ENCODE results near the gene ZBED1. TPM values are rescaled to one million over a fixed set of nuclear protein-coding genes. Genes with fewer than 3 reads are reported as not detected.
"Not testable (repeated sequence)": the region's sequence is repeated elsewhere in the genome, so short reads cannot be mapped to it uniquely, and the experiment has no call there.

The ZBED1 gene
- total and polyA plus RNA-seq, 3 experiments from 2014 or later, result 28.0 to 41.9 (median 30.0) TPM

DNA sequence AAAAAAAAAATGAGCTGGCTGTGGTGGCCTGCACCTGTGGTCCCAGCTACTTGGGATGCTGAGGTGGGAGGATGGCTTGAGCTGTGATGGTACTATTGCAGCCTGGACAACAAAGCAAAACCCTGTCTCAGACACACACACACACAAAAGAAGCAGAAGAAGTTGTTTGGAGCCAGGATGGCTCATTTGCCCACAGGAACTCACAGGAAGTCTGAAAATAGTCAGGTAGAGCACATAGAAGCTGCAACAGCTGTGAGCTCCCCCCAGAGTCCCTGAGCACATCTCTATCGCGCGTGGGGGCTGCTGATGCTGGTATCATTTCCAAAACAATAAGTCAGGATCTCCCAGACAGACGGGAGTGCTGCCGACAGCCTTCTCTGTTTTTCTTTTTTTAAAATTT is 13.4 kb upstream of the ZBED1 start:
- H3K27ac ChIP-seq (ENCODE audit: low read depth, low read length), result no peak overlapping the region
- no peak overlapping the region for H3K4me3 Mint-ChIP-seq
- H3K4me1 ChIP-seq (ENCODE audit: insufficient read depth, low read length), result no peaks in the 10 kb centered on the region
- no peaks in the 10 kb centered on the region for H3K9me3 Mint-ChIP-seq
- no peak for DNase-seq
- H3K36me3 ChIP-seq (ENCODE audit: insufficient read depth, low read length), result no peaks in the 10 kb centered on the region
- ChIA-PET CTCF (no interaction called here), POLR2A (no interaction called here)
- H3K4me1 Mint-ChIP-seq, result peaks cover 0 to 5% (median 3%) of the 10 kb centered on the region in 3 donors
- H3K27ac Mint-ChIP-seq, result no peak overlapping the region
- H3K9me3 ChIP-seq (ENCODE audit: low read length), result no peaks in the 10 kb centered on the region
- no peak overlapping the region for H3K4me3 ChIP-seq (ENCODE audit: low read length)
- H3K27me3 ChIP-seq (ENCODE audit: insufficient read depth, low read length, poor library complexity, severe bottlenecking), result no peaks in the 10 kb centered on the region
- peaks cover 8 to 22% of the 10 kb centered on the region in 2 donors for H3K27me3 Mint-ChIP-seq
- H3K36me3 Mint-ChIP-seq, result no peaks in the 10 kb centered on the region

DNA sequence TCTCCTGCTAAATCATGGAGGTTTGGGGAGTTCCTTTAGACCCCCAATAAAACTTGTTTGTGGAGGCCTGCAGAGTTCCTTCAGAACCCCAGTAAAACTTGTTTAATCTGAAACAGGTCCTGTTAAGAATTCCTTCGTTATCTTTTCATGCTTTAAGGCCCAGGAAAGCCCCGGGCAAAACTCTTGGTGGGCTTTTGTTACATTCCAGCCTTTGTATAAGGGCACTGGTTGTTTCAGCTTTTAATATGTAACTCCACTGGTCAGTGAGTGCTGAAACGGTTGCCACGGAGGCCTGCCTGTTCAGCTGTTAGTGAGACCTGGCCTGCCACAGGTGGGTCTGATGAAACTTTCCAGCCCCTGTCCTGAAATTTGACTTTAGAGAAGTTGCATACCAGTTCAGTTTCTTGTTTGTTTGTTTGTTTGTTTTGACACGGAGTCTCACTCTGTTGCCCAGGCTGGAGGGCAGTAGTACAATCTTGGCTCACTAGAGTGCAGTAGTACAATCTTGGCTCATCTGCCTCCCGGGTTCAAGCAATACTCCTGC is 12.4 kb upstream of the ZBED1 start:
- H3K9me3 ChIP-seq (ENCODE audit: low read length), result no peaks in the 10 kb centered on the region
- CTCF ChIA-PET, result no interaction called here
- H3K4me1 ChIP-seq (ENCODE audit: insufficient read depth, low read length), result no peaks in the 10 kb centered on the region
- no peak overlapping the region for H3K4me3 Mint-ChIP-seq
- no peak for DNase-seq
- no peaks in the 10 kb centered on the region for H3K9me3 Mint-ChIP-seq
- no peak overlapping the region for H3K27ac ChIP-seq (ENCODE audit: low read depth, low read length)
- POLR2A ChIA-PET, result no interaction called here
- peaks cover 0 to 5% (median 3%) of the 10 kb centered on the region in 3 donors for H3K4me1 Mint-ChIP-seq
- no peaks in the 10 kb centered on the region for H3K36me3 Mint-ChIP-seq
- H3K27me3 ChIP-seq (ENCODE audit: insufficient read depth, low read length, poor library complexity, severe bottlenecking), result no peaks in the 10 kb centered on the region
- H3K27me3 Mint-ChIP-seq, result peaks cover 8 to 22% of the 10 kb centered on the region in 2 donors
- no peaks in the 10 kb centered on the region for H3K36me3 ChIP-seq (ENCODE audit: insufficient read depth, low read length)
- no peak overlapping the region for H3K4me3 ChIP-seq (ENCODE audit: low read length)
- H3K27ac Mint-ChIP-seq, result no peak overlapping the region

- peaks cover 0 to 5% (median 3%) of the 10 kb centered on the region in 3 donors for H3K4me1 Mint-ChIP-seq
Observed at GRCh38 chrX:2512501-2512900, 11.7 kb upstream of the ZBED1 start.

GRCh38 chrX:2511326-2511725 is 10.6 kb upstream of the ZBED1 start:
- Histone ChIP-seq H3K4me3 (ENCODE audit: low read length) (no peak overlapping the region), H3K36me3 (ENCODE audit: insufficient read depth, low read length) (no peaks in the 10 kb centered on the region), H3K27ac (ENCODE audit: low read depth, low read length) (no peak overlapping the region), H3K27me3 (ENCODE audit: insufficient read depth, low read length, poor library complexity, severe bottlenecking) (no peaks in the 10 kb centered on the region), H3K4me1 (ENCODE audit: insufficient read depth, low read length) (no peaks in the 10 kb centered on the region), H3K9me3 (ENCODE audit: low read length) (no peaks in the 10 kb centered on the region)
- H3K4me1 Mint-ChIP-seq, result no peaks in the 10 kb centered on the region
- no peak overlapping the region for H3K27ac Mint-ChIP-seq
- peaks cover 10 to 13% of the 10 kb centered on the region in 2 donors for H3K27me3 Mint-ChIP-seq
- H3K9me3 Mint-ChIP-seq, result no peaks in the 10 kb centered on the region
- no peak overlapping the region for H3K4me3 Mint-ChIP-seq
- H3K36me3 Mint-ChIP-seq, result no peaks in the 10 kb centered on the region
- POLR2A ChIA-PET, result no interaction called here
- CTCF ChIA-PET, result no interaction called here
- no peak for DNase-seq

More at GRCh38 chrX:2512501-2512900, 11.7 kb upstream of the ZBED1 start:
- peaks cover 7 to 18% of the 10 kb centered on the region in 2 donors for H3K27me3 Mint-ChIP-seq
- no peak overlapping the region for H3K4me3 ChIP-seq (ENCODE audit: low read length)
- no peak overlapping the region for H3K4me3 Mint-ChIP-seq
- H3K9me3 ChIP-seq (ENCODE audit: low read length), result no peaks in the 10 kb centered on the region
- H3K36me3 Mint-ChIP-seq, result no peaks in the 10 kb centered on the region
- H3K27me3 ChIP-seq (ENCODE audit: insufficient read depth, low read length, poor library complexity, severe bottlenecking), result no peaks in the 10 kb centered on the region
- DNase-seq, result no peak
- H3K9me3 Mint-ChIP-seq, result no peaks in the 10 kb centered on the region
- POLR2A ChIA-PET, result no interaction called here
- H3K27ac Mint-ChIP-seq, result no peak overlapping the region
- no peak overlapping the region for H3K27ac ChIP-seq (ENCODE audit: low read depth, low read length)
- CTCF ChIA-PET, result no interaction called here
- no peaks in the 10 kb centered on the region for H3K36me3 ChIP-seq (ENCODE audit: insufficient read depth, low read length)
- H3K4me1 ChIP-seq (ENCODE audit: insufficient read depth, low read length), result no peaks in the 10 kb centered on the region

- Histone ChIP-seq H3K27me3 (ENCODE audit: insufficient read depth, low read length, poor library complexity, severe bottlenecking) (no peaks in the 10 kb centered on the region), H3K36me3 (ENCODE audit: insufficient read depth, low read length) (no peaks in the 10 kb centered on the region), H3K4me1 (ENCODE audit: insufficient read depth, low read length) (no peaks in the 10 kb centered on the region), H3K4me3 (ENCODE audit: low read length) (no peak overlapping the region), H3K27ac (ENCODE audit: low read depth, low read length) (no peak overlapping the region), H3K9me3 (ENCODE audit: low read length) (no peaks in the 10 kb centered on the region)
- H3K27me3 Mint-ChIP-seq, result peaks cover 2 to 9% of the 10 kb centered on the region in 2 donors
- DNase-seq, result no peak
- no peaks in the 10 kb centered on the region for H3K36me3 Mint-ChIP-seq
- H3K4me1 Mint-ChIP-seq, result no peaks in the 10 kb centered on the region
- H3K9me3 Mint-ChIP-seq, result no peaks in the 10 kb centered on the region
- POLR2A ChIA-PET, result no interaction called here
- H3K27ac Mint-ChIP-seq, result peak overlapping the region in 1 of 8 donors; percentile 1
- CTCF ChIA-PET, result no interaction called here
- no peak overlapping the region for H3K4me3 Mint-ChIP-seq
Observed at GRCh38 chrX:2508648-2509335, 8.0 kb upstream of the ZBED1 start.

DNA sequence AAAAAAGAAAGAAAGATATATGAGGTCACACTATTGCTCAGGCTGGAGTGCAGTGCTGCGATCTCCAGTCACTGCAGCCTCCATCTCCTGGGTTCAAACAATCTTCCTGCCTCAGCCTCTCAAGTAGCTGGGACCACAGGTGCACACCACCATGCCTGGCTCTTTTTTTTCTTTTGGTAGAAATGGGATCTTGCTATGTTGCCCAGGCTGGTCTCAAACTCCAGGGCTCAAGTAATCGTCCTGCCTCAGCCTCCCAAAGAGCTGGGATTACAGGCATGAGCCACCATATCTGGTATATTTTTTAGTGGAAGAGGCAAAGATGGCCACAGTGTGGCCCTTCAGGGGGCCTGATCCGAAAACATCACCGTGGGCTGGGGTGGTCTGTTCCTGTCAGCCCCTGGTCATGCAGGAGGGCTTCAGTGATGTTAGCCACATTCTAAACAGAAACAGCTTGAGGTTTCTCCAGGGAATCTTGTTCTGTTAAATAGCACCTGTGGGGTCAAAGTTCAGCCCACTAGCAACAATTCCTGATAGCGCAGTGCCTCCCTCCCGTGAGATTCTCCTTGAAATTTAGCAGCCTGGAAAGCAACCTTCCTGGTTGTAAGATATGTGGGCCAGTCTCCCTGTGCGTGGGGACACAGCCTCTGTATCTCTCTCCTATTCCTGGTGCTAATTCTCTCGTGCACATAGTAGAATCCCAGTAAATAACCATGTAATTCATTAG is 7.3 kb upstream of the ZBED1 start:
- Mint-ChIP-seq H3K4me3 (no peak overlapping the region), H3K4me1 (no peaks in the 10 kb centered on the region), H3K27ac (no peak overlapping the region), H3K9me3 (no peaks in the 10 kb centered on the region), H3K27me3 (peaks cover 2 to 9% of the 10 kb centered on the region in 2 donors), H3K36me3 (no peaks in the 10 kb centered on the region)
- no peaks in the 10 kb centered on the region for H3K9me3 ChIP-seq (ENCODE audit: low read length)
- H3K27me3 ChIP-seq (ENCODE audit: insufficient read depth, low read length, poor library complexity, severe bottlenecking), result no peaks in the 10 kb centered on the region
- no peak overlapping the region for H3K27ac ChIP-seq (ENCODE audit: low read depth, low read length)
- ChIA-PET POLR2A (no interaction called here), CTCF (no interaction called here)
- H3K4me3 ChIP-seq (ENCODE audit: low read length), result no peak overlapping the region
- DNase-seq, result no peak
- H3K4me1 ChIP-seq (ENCODE audit: insufficient read depth, low read length), result no peaks in the 10 kb centered on the region
- H3K36me3 ChIP-seq (ENCODE audit: insufficient read depth, low read length), result no peaks in the 10 kb centered on the region

DNA sequence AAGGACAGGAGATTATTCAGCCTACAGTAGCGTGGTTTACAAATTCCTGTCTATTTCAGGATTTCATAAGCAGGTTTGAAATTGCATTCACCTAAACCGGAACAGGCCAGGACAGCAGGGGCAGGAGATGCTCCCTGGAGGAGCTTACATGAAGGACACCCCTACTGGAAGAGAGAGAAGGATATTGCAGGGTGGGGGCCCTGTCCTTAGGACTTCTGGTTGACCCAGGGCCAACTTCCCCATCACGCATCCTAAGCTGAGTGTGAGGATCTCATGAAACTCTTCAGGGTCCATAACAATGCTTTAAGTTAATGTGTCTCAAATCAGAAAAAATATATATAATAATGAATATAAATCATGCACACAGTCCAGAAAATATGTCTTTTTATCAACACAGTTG is 6.4 kb upstream of the ZBED1 start:
- no peaks in the 10 kb centered on the region for H3K4me1 ChIP-seq (ENCODE audit: insufficient read depth, low read length)
- Mint-ChIP-seq H3K27me3 (peaks cover 2 to 9% of the 10 kb centered on the region in 2 donors), H3K9me3 (no peaks in the 10 kb centered on the region), H3K4me3 (no peak overlapping the region), H3K27ac (no peak overlapping the region), H3K4me1 (peaks cover 0 to under 1% (median 0%) of the 10 kb centered on the region in 3 donors), H3K36me3 (no peaks in the 10 kb centered on the region)
- H3K4me3 ChIP-seq (ENCODE audit: low read length), result no peak overlapping the region
- ChIA-PET POLR2A (no interaction called here), CTCF (no interaction called here)
- H3K9me3 ChIP-seq (ENCODE audit: low read length), result no peaks in the 10 kb centered on the region
- H3K27me3 ChIP-seq (ENCODE audit: insufficient read depth, low read length, poor library complexity, severe bottlenecking), result no peaks in the 10 kb centered on the region
- no peak for DNase-seq
- no peaks in the 10 kb centered on the region for H3K36me3 ChIP-seq (ENCODE audit: insufficient read depth, low read length)
- no peak overlapping the region for H3K27ac ChIP-seq (ENCODE audit: low read depth, low read length)

DNA sequence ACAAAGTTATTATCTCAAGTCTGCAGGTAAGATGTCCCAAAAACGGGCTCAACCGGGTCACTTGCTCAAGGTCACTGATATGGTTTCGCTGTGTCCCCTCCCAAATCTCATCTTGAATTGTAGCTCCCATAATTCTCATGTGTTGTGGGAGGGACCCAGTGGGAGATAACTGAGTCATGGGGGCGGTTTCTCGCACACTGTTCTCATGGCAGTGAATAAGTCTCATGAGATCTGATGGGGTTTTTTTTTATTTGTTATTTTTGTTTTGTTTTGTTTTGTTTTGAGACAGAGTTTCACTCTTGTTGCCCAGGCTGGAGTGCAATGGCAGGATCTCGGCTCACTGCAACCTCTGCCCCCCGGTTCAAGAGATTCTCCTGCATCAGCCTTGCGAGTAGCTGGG is 4.6 kb upstream of the ZBED1 start:
- H3K9me3 ChIP-seq (ENCODE audit: low read length); H3K4me3 ChIP-seq (ENCODE audit: low read length); H3K27me3 ChIP-seq (ENCODE audit: insufficient read depth, low read length, poor library complexity, severe bottlenecking); H3K27me3 Mint-ChIP-seq; H3K27ac ChIP-seq (ENCODE audit: low read depth, low read length); H3K36me3 ChIP-seq (ENCODE audit: insufficient read depth, low read length); H3K4me1 ChIP-seq (ENCODE audit: insufficient read depth, low read length); H3K4me1 Mint-ChIP-seq; DNase-seq; H3K9me3 Mint-ChIP-seq; POLR2A ChIA-PET; H3K36me3 Mint-ChIP-seq; CTCF ChIA-PET: not testable (repeated sequence)
- Mint-ChIP-seq H3K4me3 (peak overlapping the region in 1 of 7 donors; percentile 75), H3K27ac (peak overlapping the region in 1 of 8 donors; percentile 31)

All from CD8-positive, alpha-beta memory T cell (primary cell).